Caco-2 (cell line): ENCODE results near the gene SERGEF. TPM values are rescaled to one million over a fixed set of nuclear protein-coding genes. Genes with fewer than 3 reads are reported as not detected.

Experiments used
- BruUV-seq: library from RNA; stranded (reverse); fragments of 400-500 nt; replicated peaks from 2 replicates; lab custom pipeline; 2021; lab: Mats Ljungman, UMichigan
- CTCF ChIA-PET: fragments of 300-600 bp; sonication (Branson Sonifier 250); formaldehyde crosslinking; loops from one replicate; lab custom pipeline; 2022; ENCODE audit warnings: antibody characterized with exemption; lab: Charles Lee
- POLR2A ChIA-PET: fragments of 300-600 bp; sonication (Branson Sonifier 250); formaldehyde crosslinking; loops from one replicate; lab custom pipeline; 2022; ENCODE audit warnings: antibody characterized with exemption; lab: Charles Lee
- DNase-seq, 2 experiments: peaks; one replicate each; pipeline versions ENCODE4 v3.0.0 to v3.0.0-alpha.2; 2020 to 2022
- H3K27me3 ChIP-seq: replicated peaks from 2 replicates; pipeline ENCODE4 v1.6.0; 2011; ENCODE audit warnings: low read length; ENCODE audit not compliant: control insufficient read depth, insufficient read depth
- H3K36me3 ChIP-seq: 2 replicates; pipeline ENCODE4 v1.5.1; 2011; ENCODE audit warnings: low read length; ENCODE audit not compliant: control insufficient read depth, insufficient read depth
- H3K4me1 ChIP-seq: fragments of 250-450 bp; sonication (Bioruptor Pico); 2 replicates; pipeline ENCODE4 v1.5.1; 2020; ENCODE audit warnings: mild to moderate bottlenecking
- H3K4me3 ChIP-seq: 2 replicates; pipeline ENCODE4 v1.5.1; 2011; ENCODE audit warnings: low read depth, mild to moderate bottlenecking, control low read depth, low read length
- H3K9me3 ChIP-seq: fragments of 250-450 bp; sonication (Bioruptor Pico); 2 replicates; pipeline ENCODE4 v1.5.1; 2020; ENCODE audit warnings: mild to moderate bottlenecking, moderate library complexity
- H3K27ac Mint-ChIP-seq: one replicate; pipeline ENCODE4 v1.8.0; 2022; ENCODE audit warnings: mixed read lengths; ENCODE audit not compliant: unreplicated experiment
- H3K27me3 Mint-ChIP-seq: one replicate; pipeline ENCODE4 v1.8.0; 2022; ENCODE audit warnings: mixed read lengths; ENCODE audit not compliant: insufficient read depth, unreplicated experiment
- H3K36me3 Mint-ChIP-seq: one replicate; pipeline ENCODE4 v1.8.0; 2022; ENCODE audit warnings: mild to moderate bottlenecking, mixed read lengths; ENCODE audit not compliant: insufficient read depth, unreplicated experiment
- H3K4me1 Mint-ChIP-seq: one replicate; pipeline ENCODE4 v1.8.0; 2022; ENCODE audit warnings: low read depth, mixed read lengths; ENCODE audit not compliant: unreplicated experiment
- H3K4me3 Mint-ChIP-seq: one replicate; pipeline ENCODE4 v1.8.0; 2022; ENCODE audit warnings: mild to moderate bottlenecking, moderate library complexity, mixed read lengths; ENCODE audit not compliant: unreplicated experiment
- H3K9me3 Mint-ChIP-seq: one replicate; pipeline ENCODE4 v1.8.0; 2022; ENCODE audit warnings: mixed read lengths; ENCODE audit not compliant: unreplicated experiment
- intact Hi-C: fragments of 100-400 bp; cut with micrococcal nuclease; formaldehyde crosslinking; loops from one replicate; pipeline ENCODE4 v1.10.0; 2022; ENCODE audit not compliant: unreplicated experiment
- total RNA-seq: library from RNA; stranded (reverse); gene quantifications from 2 replicates; pipeline ENCODE4 v1.2.3, GENCODE V29; 2022
- TF ChIP-seq, protein P1 (sequence below), 2 experiments: fragments of 200-600 bp in 1 of 2; IDR thresholded peaks; 1 replicate in 1 of 2; 2 replicates in 1 of 2; pipeline versions ENCODE4 v1.5.1 to v1.8.0; 2011 to 2022; ENCODE audit warnings: antibody characterized with exemption in 1 of 2, control low read depth in 1 of 2, inconsistent platforms in 1 of 2, low read depth in 1 of 2, low read length in 1 of 2, mild to moderate bottlenecking in 1 of 2, moderate library complexity in 1 of 2; ENCODE audit not compliant: insufficient read depth in 1 of 2, severe bottlenecking in 1 of 2, unreplicated experiment in 1 of 2

SERGEF gene
- total RNA-seq, 1 experiment from 2014 or later = 17.5 TPM

DNA sequence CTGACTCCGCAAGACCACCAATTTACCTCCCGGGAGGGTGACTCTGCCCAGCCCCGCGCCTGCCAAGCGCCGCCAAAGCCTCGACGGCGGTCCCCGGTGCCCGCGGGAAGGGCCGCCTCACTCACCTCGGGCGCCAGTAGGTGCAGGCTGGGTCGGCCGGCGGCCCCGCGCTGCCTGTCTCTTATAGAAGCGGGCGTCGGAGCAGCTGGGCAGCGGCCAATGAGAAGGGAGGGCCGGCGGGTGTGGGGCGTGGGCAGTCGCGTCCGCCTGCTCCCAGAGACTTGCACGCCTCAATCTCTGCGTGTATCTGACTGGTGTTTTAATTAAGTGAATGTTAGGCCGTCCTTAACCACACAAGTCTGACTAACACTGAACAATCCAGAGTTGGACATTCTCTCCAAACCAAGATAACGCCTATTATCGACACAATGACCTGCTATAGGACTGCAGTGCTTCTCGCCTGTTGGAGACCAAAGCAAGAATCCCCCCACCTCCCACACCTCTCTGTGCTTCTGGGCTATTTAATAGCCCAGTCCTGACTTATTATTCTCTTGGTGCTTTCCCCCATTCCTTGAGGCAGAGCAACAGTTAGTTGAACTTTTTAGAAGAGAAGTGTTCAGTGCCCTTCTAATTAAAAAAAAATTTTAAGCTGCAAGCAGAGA lies 33.4 kb upstream of the SERGEF start, which contains the start of gene TPH1:
TSS of gene TPH1 (minus strand) at position 154 of the 662 bp plus-strand sequence. CDS start 5,507 bp downstream, outside the sequence.
- POLR2A ChIA-PET = no interaction called here
- TF ChIP-seq, protein P1, sequence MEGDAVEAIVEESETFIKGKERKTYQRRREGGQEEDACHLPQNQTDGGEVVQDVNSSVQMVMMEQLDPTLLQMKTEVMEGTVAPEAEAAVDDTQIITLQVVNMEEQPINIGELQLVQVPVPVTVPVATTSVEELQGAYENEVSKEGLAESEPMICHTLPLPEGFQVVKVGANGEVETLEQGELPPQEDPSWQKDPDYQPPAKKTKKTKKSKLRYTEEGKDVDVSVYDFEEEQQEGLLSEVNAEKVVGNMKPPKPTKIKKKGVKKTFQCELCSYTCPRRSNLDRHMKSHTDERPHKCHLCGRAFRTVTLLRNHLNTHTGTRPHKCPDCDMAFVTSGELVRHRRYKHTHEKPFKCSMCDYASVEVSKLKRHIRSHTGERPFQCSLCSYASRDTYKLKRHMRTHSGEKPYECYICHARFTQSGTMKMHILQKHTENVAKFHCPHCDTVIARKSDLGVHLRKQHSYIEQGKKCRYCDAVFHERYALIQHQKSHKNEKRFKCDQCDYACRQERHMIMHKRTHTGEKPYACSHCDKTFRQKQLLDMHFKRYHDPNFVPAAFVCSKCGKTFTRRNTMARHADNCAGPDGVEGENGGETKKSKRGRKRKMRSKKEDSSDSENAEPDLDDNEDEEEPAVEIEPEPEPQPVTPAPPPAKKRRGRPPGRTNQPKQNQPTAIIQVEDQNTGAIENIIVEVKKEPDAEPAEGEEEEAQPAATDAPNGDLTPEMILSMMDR (IDR thresholded peaks at IDR 0.05; ENCODE audit: insufficient read depth in 1 of 2, low read depth in 1 of 2, low read length in 1 of 2, severe bottlenecking in 1 of 2, unreplicated experiment in 1 of 2) = no peak
- no peaks in the 10 kb centered on the region for H3K9me3 Mint-ChIP-seq
- peak; percentile 43 to 47 for DNase-seq
- CTCF ChIA-PET = no interaction called here
- H3K4me3 Mint-ChIP-seq = peak within 1 kb of the TSS; percentile 35
- peaks cover 3% of the 10 kb centered on the region; the same call in 1 of the 2 replicates for H3K4me1 ChIP-seq
- peaks cover 6% of the 10 kb centered on the region; the same call in 1 of the 2 replicates for H3K27me3 ChIP-seq
- no TSS peak for BruUV-seq
- H3K9me3 ChIP-seq = no peaks in the 10 kb centered on the region
- H3K4me1 Mint-ChIP-seq = no peaks in the 10 kb centered on the region
- H3K27ac Mint-ChIP-seq = no peak within 1 kb of the TSS
- H3K4me3 ChIP-seq = peak within 1 kb of the TSS; percentile 10; the same call in 1 of the 2 replicates
- intact Hi-C loops = no loop called here
- no peaks in the 10 kb centered on the region for H3K36me3 Mint-ChIP-seq
- H3K36me3 ChIP-seq = no peaks in the 10 kb centered on the region
- peaks cover 23% of the 10 kb centered on the region for H3K27me3 Mint-ChIP-seq

DNA sequence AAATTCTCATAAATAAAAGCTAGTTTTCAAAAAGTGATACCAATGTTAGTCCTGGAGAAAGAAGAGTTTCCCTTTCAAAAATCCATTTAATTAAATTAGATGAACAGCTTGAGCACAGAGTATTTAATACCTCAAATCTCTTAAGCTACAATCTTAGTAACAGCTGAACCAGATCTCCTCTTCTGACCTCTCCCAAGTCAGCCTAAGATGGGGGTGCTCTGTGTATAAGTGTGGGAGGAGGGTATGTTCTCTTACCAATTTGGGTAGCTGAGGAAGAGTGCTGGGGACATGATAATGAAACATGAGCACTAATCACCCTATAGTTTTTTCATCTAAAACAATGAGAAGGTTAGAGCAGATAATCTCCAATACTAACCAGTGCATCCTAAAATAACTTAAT lies 23.6 kb upstream of the SERGEF start:
- Histone ChIP-seq H3K4me3 (no peak overlapping the region), H3K4me1 (no peaks in the 10 kb centered on the region), H3K9me3 (no peaks in the 10 kb centered on the region), H3K36me3 (no peaks in the 10 kb centered on the region), H3K27me3 (no peaks in the 10 kb centered on the region; the same call in 1 of the 2 replicates)
- intact Hi-C loops = no loop called here
- DNase-seq = no peak
- Mint-ChIP-seq H3K4me1 (no peaks in the 10 kb centered on the region), H3K36me3 (no peaks in the 10 kb centered on the region), H3K27ac (no peak overlapping the region), H3K9me3 (no peaks in the 10 kb centered on the region), H3K27me3 (peaks cover 24% of the 10 kb centered on the region), H3K4me3 (no peak overlapping the region)
- CTCF ChIA-PET = no interaction called here
- TF ChIP-seq, protein P1 (IDR thresholded peaks at IDR 0.05; ENCODE audit: insufficient read depth in 1 of 2, low read depth in 1 of 2, low read length in 1 of 2, severe bottlenecking in 1 of 2, unreplicated experiment in 1 of 2) = no peak
- POLR2A ChIA-PET = no interaction called here
- no TSS peak for BruUV-seq

DNA sequence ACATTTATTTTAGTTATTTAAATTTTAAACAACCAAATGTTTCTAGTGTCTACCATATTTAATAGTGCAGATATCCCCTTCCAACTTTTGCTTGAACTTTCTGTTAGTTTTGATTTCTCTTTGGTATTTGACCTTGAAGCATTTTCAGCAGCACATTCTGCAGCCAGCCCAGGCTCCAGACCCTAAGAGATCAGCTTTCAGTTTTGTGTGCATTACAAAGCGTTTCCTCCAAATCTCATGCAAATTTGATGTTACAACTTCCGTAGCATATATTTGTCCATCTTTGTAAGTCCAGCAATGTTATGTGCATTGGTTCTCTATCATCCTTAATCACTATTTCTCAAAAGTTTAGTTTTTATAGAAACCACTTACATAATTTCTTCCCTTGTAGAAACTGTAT lies 14.6 kb upstream of the SERGEF start:
- Mint-ChIP-seq H3K27me3 (peaks cover 14% of the 10 kb centered on the region), H3K36me3 (no peaks in the 10 kb centered on the region), H3K4me3 (no peak overlapping the region), H3K4me1 (no peaks in the 10 kb centered on the region), H3K27ac (no peak overlapping the region), H3K9me3 (no peaks in the 10 kb centered on the region)
- Histone ChIP-seq H3K4me3 (no peak overlapping the region), H3K36me3 (no peaks in the 10 kb centered on the region), H3K4me1 (0 out of 2 replicates have a peak, but pooled peaks cover 3% of the 10 kb centered on the region), H3K9me3 (no peaks in the 10 kb centered on the region), H3K27me3 (peaks cover 3% of the 10 kb centered on the region; the same call in 1 of the 2 replicates)
- POLR2A ChIA-PET = no interaction called here
- DNase-seq = no peak
- CTCF ChIA-PET = no interaction called here
- TF ChIP-seq, protein P1 (IDR thresholded peaks at IDR 0.05; ENCODE audit: insufficient read depth in 1 of 2, low read depth in 1 of 2, low read length in 1 of 2, severe bottlenecking in 1 of 2, unreplicated experiment in 1 of 2) = no peak
- intact Hi-C loops = no loop called here
- BruUV-seq = no TSS peak
